Ramos (cell line): ENCODE results near the gene INAFM2.

Experiments used
- in situ Hi-C: fragments of 300-500 bp; cut with MboI; formaldehyde crosslinking; loops from one replicate; pipeline ENCODE4 v1.14.3; 2022; ENCODE audit warnings: low sequenced_read_pairs; ENCODE audit not compliant: unreplicated experiment

Gene INAFM2

DNA sequence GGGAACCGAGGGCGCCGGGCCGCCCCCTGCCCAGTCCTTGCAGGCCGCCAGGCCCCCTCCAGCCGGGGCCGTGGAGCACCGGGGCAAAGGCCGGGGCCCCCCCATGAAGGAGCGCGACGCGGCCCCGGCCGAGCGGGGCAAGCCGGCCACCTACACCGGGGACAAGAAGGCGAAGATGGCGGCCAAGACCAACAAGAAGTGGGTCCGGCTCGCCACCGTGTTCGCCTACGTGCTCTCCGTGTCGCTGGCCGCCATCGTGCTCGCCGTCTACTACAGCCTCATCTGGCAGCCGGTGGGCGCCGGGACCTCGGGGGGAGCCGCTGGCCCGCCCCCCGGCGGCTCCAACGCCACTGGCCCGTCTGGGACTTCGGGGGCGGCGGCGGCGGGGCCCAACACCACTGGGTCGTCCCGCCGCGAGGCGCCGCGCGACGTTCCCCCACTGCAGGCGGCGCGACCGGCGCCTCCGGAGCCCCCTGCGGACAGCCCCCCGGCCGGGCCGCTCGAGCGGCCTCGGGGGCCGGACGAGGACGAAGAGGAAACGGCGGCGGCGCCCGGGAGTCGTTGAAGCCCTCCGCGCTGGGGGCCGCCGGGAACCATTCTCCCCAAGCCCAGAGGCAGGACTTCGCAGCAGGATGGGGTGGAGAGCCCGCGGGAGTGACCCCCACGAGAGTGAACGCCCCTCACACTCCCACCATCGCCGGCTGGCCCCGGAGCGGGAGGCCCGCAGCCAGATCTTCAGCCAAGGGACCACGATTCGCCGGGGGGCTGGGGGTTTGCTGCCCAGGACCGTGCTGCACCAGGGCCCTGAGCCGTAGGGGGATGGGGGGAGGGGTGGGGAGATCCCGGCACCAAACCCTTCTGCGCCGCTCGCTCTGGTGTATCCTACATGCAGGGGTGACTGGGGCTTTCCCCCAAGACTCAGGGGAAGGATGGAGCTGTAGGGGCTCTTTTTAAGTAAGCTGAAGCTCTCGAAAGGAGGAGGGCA is 753 bp downstream of the INAFM2 start:
- in situ Hi-C loops = no loop called here

- in situ Hi-C loops = no loop called here
These were observed 1.7 kb downstream of the INAFM2 start for GRCh38 chr15:40325188-40325587.

DNA sequence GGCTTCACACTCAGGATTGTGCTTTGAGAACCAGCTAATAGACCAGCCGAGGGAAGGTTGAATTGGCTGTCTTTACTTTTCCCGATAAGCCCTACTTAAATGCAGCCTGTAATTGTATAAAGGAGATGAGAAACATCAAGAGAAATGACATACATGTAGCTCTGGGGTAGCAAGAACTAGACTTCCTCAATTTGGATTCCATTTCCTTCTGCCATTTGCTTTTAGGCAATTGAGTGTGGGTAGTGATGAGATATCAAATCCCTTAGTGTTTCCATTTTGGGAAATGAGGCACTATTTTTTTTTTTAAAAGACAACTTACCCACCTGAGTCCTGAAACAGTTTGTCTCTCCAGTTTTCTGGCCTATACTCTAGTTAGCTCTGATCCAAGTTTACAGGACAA is 2.2 kb downstream of the INAFM2 start:
- in situ Hi-C loops = no loop called here

- in situ Hi-C loops = no loop called here
These were observed 4.0 kb downstream of the INAFM2 start for GRCh38 chr15:40327457-40327856.

DNA sequence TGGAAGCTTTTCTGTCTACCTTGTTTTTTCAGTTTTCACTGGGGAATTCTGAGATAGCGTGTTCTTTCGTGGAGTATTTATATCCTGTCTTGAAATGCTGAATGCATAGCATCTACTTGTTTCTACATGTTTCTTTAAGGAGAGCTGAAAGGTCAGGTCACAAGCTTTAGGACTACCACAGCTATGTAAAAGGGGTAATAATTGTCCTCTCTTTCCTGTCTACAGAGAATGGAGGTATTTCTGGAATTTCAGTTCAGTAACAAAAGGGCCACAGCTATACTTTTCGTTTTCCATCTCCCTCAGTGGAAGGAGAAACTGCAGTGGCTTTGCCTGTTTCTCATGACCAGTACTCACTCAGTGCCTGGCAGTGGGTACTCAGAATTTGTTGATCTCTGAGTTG is 4.7 kb downstream of the INAFM2 start:
- in situ Hi-C loops = no loop called here

- in situ Hi-C loops = no loop called here
These were observed 5.3 kb downstream of the INAFM2 start for GRCh38 chr15:40328751-40329150.

- in situ Hi-C loops = no loop called here
These were observed 6.3 kb downstream of the INAFM2 start for GRCh38 chr15:40329804-40330203.

DNA sequence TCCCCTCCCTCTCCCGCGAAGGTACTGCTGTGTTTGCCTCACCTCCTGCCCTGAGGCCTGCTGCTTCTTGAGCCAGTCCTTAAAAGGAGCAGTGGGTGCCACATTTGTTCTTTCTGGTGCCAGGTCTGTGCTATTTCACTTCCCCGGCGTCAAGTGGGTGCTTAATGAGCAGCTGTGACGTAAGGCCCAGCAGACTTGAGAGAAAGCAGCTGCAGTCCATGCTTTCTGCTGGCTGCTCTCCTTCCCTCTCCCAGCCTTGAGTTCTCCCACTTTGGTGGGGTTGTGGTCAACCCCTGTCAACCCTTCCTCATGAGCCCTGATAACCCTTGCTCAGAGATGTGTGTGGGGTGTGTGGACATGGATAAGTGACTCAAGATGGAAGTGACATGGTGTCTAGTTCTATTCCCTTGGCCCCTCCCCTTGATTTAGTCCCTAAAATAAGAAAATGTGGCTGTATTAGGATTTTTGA is 6.9 kb downstream of the INAFM2 start:
- in situ Hi-C loops = no loop called here

- in situ Hi-C loops = no loop called here
These were observed 7.5 kb downstream of the INAFM2 start for GRCh38 chr15:40331026-40331425.

DNA sequence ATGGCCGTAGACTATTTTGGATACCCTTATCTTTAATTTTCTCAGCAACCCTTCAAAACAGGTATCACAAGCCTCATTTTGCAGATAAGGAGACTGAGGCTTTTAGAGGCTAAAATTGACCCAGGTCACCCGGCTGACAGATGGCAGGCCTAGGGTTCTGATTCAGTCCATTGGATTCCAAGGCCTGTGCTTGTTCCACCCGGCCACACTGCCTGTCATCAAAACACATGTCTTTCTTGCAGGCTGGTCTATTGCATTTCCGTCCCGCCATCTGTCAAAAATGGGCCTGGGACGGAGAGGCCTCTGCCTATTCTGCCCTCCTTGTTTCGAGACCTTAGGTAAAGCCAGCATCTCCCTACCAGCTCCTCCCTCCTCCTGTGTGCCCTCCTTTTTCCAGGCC is 8.1 kb downstream of the INAFM2 start:
- in situ Hi-C loops = no loop called here

GRCh38 chr15:40332113-40332781 is 8.8 kb downstream of the INAFM2 start:
- in situ Hi-C loops = no loop called here

DNA sequence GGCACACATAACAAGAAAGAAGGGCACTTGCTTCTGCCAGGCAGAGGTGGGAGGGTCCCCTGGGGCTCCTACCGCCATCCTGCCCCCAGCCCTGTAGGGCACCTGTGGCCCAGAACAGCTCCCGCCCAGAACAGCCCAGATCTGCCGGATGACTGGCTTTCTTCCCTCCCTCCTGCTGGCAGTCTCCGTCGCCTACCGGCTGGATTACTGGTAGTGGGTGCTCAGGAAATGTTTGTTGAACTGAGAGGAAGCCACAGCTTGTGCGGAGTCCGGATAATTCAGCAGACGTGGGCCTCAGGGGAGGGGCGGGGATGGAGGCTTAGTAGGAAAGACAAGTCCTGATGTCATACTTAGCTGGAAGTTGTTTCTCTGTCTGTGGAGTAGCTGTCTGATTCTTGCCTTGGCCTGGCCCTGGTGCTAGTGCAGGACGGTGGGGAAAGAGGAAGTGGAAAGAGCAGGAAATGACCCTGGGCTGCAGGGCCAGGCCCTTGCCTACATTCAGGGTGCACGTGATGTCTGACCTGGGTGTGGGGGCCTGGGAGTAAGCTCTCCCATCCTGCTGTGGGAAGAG is 10.5 kb downstream of the INAFM2 start:
- in situ Hi-C loops = no loop called here

- in situ Hi-C loops = no loop called here
These were observed 11.0 kb downstream of the INAFM2 start for GRCh38 chr15:40334541-40334940.

GRCh38 chr15:40334941-40335795 is 11.7 kb downstream of the INAFM2 start:
- in situ Hi-C loops = loop anchor here (5.0 kb wide), 1 partner anchor 58 kb away; no protein-coding TSS in a partner anchor

- in situ Hi-C loops = loop anchor here (5.0 kb wide), 1 partner anchor 59 kb away; no protein-coding TSS in a partner anchor
These were observed 12.6 kb downstream of the INAFM2 start for GRCh38 chr15:40335938-40336743.

DNA sequence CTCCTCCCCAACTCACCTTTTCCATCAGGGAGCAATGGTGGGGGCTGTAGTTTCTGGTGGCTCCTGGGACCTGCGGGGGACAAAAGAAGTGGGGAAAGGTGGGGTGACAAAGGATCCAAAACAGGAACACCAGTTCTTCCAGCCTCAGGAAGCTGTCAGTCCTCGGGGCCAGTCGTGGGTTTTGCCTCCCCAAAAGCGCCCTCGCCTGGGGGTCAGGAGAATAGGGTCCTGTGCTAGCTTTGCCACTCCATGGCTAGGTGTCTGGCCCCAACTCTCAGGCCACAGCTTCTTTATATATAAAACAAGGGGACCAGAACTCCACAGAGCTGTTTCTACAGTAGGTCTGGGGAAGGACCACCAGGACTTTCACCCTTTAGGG is 13.2 kb downstream of the INAFM2 start:
- in situ Hi-C loops = loop anchor here (5.0 kb wide), 1 partner anchor 59 kb away; no protein-coding TSS in a partner anchor

- in situ Hi-C loops = loop anchor here (5.0 kb wide), 1 partner anchor 60 kb away; no protein-coding TSS in a partner anchor
These were observed 14.1 kb downstream of the INAFM2 start for GRCh38 chr15:40337597-40337996.

GRCh38 chr15:40338041-40338657 is 14.7 kb downstream of the INAFM2 start:
- in situ Hi-C loops = loop anchor here (5.0 kb wide), 1 partner anchor 61 kb away; no protein-coding TSS in a partner anchor
